Activated T-helper 2 cell treated with anti-CD3 and anti-CD28 coated beads, Interferon-gamma antibody, Interleukin-2, Interleukin-4, amounts not matched to agents 10 μg/mL and 5 μg/mL and 100 μg/mL, durations not matched to agents 14 hours and 24 hours and 36 hours (primary cell): Measurements from ENCODE around the gene TCP11L1. TPM values are rescaled to one million over a fixed set of nuclear protein-coding genes. Genes with fewer than 3 reads are reported as not detected.

Experiments used
- DNase-seq: peaks from one replicate; pipeline ENCODE4 v3.0.0; 2021; ENCODE audit warnings: low spot score
- H3K27ac Mint-ChIP-seq: one replicate; pipeline ENCODE4 v1.8.0; 2021; ENCODE audit warnings: mixed read lengths
- H3K27me3 Mint-ChIP-seq: one replicate; pipeline ENCODE4 v1.8.0; 2021; ENCODE audit warnings: low read depth, mixed read lengths
- H3K36me3 Mint-ChIP-seq: one replicate; pipeline ENCODE4 v1.8.0; 2021; ENCODE audit warnings: low read depth, mixed read lengths
- H3K4me1 Mint-ChIP-seq: one replicate; pipeline ENCODE4 v1.8.0; 2021; ENCODE audit warnings: low read depth, mixed read lengths
- H3K4me3 Mint-ChIP-seq: one replicate; pipeline ENCODE4 v1.8.0; 2021; ENCODE audit warnings: low read depth, mild to moderate bottlenecking, moderate library complexity, mixed read lengths
- H3K9me3 Mint-ChIP-seq: one replicate; pipeline ENCODE4 v1.8.0; 2021; ENCODE audit warnings: mixed read lengths
- intact Hi-C: fragments of 100-400 bp; cut with micrococcal nuclease; formaldehyde crosslinking; loops from one replicate; pipeline ENCODE4 v1.15.1; 2023
- total RNA-seq: library from RNA; stranded (reverse); gene quantifications from 2 replicates; pipeline ENCODE4 v1.2.3, GENCODE V29; 2022

Gene TCP11L1, protein sequence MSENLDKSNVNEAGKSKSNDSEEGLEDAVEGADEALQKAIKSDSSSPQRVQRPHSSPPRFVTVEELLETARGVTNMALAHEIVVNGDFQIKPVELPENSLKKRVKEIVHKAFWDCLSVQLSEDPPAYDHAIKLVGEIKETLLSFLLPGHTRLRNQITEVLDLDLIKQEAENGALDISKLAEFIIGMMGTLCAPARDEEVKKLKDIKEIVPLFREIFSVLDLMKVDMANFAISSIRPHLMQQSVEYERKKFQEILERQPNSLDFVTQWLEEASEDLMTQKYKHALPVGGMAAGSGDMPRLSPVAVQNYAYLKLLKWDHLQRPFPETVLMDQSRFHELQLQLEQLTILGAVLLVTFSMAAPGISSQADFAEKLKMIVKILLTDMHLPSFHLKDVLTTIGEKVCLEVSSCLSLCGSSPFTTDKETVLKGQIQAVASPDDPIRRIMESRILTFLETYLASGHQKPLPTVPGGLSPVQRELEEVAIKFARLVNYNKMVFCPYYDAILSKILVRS
- 12.4 and 13.8 TPM in 2 replicates for total RNA-seq

DNA sequence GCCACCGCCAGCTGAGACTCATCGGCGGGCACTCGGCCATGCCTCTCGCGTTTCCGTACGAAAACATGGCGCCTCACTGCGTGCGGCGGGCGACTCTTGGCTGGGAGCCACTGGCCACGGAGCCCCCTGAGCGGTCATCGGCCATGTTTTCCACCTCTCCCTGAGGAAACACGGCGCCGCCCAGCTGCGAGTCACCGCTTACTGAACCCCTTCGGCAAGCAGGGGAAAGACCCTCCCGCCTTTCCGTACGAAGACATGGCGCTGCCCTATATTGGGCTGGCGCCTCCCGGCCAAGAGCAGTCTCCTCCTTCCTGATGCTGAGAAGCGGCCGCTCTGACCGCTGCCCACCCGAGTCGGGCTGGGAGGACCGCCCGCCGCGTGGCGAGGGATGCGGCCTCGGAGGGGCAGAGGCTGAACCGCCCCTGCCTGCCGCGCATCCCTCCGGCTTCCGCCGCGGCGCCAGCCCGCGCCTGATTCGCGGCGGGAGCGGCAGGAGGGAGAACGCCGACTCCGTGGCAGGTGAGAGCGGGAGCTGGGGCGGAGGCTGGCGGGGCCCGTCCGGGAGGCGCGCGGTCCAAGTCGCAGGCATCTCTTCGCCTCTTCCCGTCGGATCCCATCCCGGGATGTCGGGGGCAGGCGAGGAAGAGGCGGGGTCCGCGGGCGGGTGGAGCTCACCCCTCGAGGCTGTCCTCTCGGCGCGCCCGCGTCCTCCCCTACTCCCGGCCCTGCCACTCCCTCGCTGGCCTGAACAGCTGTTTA is at the start of gene TCP11L1:
TCP11L1 (plus strand) TSS at position 299 of the 759 bp plus-strand sequence. CDS start 4,202 bp downstream, outside the sequence.
- peaks cover 36% of the 10 kb centered on the region for H3K4me1 Mint-ChIP-seq
- no peaks in the 10 kb centered on the region for H3K9me3 Mint-ChIP-seq
- H3K27me3 Mint-ChIP-seq, result peaks cover 18% of the 10 kb centered on the region
- peak within 1 kb of the TSS; percentile 93 for H3K27ac Mint-ChIP-seq
- H3K4me3 Mint-ChIP-seq, result peak within 1 kb of the TSS; percentile 91
- DNase-seq, result peak; percentile 74
- intact Hi-C loops, result loop anchor here (1.0 to 10.0 kb wide), 5 partner anchors 24 to 685 kb away; partner anchors contain the start of genes CSTF3 and QSER1
- peaks cover 19% of the 10 kb centered on the region for H3K36me3 Mint-ChIP-seq

- no peak overlapping the region for H3K4me3 Mint-ChIP-seq
- peaks cover 15% of the 10 kb centered on the region for H3K9me3 Mint-ChIP-seq
- no peak for DNase-seq
- no peaks in the 10 kb centered on the region for H3K36me3 Mint-ChIP-seq
- H3K27ac Mint-ChIP-seq, result no peak overlapping the region
- peaks cover 39% of the 10 kb centered on the region for H3K27me3 Mint-ChIP-seq
- H3K4me1 Mint-ChIP-seq, result no peaks in the 10 kb centered on the region
- intact Hi-C loops, result no loop called here
Observed at GRCh38 chr11:32990481-32990880, 48.9 kb upstream of the TCP11L1 start.

DNA sequence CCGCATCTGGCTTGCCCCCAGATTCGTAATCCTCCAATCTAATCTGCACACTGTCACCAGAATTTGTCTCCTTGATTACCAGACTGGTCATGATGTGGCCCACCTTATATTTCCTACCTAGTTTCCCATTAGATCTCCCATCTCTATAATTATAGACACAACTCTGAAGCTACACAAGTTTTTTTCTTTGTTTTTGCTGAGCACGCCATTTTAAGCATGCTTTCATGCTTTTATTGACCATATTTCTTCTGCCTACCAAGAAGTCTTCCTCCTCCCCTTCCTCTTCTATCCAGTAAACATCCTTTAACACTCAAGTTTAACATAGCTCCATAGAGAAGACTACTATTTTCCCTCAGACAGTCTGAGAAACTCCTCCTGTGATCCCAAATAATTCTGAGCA is 47.9 kb upstream of the TCP11L1 start:
- Mint-ChIP-seq H3K4me1 (no peaks in the 10 kb centered on the region), H3K4me3 (no peak overlapping the region), H3K27ac (no peak overlapping the region), H3K27me3 (peaks cover 49% of the 10 kb centered on the region), H3K36me3 (no peaks in the 10 kb centered on the region), H3K9me3 (peaks cover 15% of the 10 kb centered on the region)
- no peak for DNase-seq
- intact Hi-C loops, result no loop called here

DNA sequence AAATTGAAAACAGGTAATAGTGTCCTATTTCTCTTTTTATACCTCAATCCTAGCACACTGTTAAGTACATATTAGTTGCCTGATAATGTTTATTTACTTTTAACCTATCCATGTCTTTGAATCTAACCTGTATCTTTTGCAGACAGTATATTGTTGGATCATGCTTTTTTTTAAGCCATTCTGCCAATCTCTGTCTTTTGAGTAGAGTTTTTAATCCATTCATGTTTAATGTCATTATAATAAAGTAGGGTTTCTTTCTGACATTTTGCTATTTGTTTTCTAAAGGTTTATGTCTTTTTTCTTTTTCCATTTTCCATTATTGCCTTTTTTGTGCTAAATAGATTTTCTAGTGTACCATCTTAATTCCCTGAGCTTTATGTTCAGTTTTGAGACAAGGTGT is 47.5 kb upstream of the TCP11L1 start:
- Mint-ChIP-seq H3K9me3 (peaks cover 15% of the 10 kb centered on the region), H3K36me3 (no peaks in the 10 kb centered on the region), H3K27me3 (peaks cover 49% of the 10 kb centered on the region), H3K27ac (no peak overlapping the region), H3K4me1 (no peaks in the 10 kb centered on the region), H3K4me3 (no peak overlapping the region)
- intact Hi-C loops, result no loop called here
- no peak for DNase-seq

DNA sequence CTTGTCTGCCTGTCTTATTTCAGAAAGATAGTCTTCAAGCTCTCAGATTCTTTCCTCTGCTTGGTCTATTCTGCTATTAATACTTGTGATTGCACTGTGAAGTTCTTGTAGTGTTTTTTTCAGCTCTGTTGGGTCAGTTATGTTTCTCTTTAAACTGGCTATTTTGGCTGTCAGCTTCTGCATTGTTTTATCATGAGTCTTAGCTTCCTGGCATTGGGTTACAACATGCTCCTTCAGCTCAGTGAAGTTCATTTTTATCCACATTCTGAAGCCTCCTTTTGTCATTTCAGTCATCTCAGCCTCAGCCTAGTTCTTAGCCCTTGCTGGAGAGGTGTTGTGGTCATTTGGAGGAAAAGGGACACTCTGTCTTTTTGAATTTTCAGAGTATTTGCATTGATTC is 39.2 kb upstream of the TCP11L1 start:
- no peak for DNase-seq
- Mint-ChIP-seq H3K27me3 (peaks cover 63% of the 10 kb centered on the region), H3K4me1 (peaks cover 6% of the 10 kb centered on the region), H3K27ac (no peak overlapping the region), H3K36me3 (no peaks in the 10 kb centered on the region), H3K9me3 (peaks cover 11% of the 10 kb centered on the region), H3K4me3 (no peak overlapping the region)
- intact Hi-C loops, result no loop called here

- no peak overlapping the region for H3K4me3 Mint-ChIP-seq
- H3K27me3 Mint-ChIP-seq, result peaks cover 60% of the 10 kb centered on the region
- DNase-seq, result no peak
- H3K36me3 Mint-ChIP-seq, result no peaks in the 10 kb centered on the region
- intact Hi-C loops, result no loop called here
- peaks cover 15% of the 10 kb centered on the region for H3K4me1 Mint-ChIP-seq
- peaks cover 11% of the 10 kb centered on the region for H3K9me3 Mint-ChIP-seq
- H3K27ac Mint-ChIP-seq, result no peak overlapping the region
Observed at GRCh38 chr11:33001281-33001680, 38.1 kb upstream of the TCP11L1 start.

DNA sequence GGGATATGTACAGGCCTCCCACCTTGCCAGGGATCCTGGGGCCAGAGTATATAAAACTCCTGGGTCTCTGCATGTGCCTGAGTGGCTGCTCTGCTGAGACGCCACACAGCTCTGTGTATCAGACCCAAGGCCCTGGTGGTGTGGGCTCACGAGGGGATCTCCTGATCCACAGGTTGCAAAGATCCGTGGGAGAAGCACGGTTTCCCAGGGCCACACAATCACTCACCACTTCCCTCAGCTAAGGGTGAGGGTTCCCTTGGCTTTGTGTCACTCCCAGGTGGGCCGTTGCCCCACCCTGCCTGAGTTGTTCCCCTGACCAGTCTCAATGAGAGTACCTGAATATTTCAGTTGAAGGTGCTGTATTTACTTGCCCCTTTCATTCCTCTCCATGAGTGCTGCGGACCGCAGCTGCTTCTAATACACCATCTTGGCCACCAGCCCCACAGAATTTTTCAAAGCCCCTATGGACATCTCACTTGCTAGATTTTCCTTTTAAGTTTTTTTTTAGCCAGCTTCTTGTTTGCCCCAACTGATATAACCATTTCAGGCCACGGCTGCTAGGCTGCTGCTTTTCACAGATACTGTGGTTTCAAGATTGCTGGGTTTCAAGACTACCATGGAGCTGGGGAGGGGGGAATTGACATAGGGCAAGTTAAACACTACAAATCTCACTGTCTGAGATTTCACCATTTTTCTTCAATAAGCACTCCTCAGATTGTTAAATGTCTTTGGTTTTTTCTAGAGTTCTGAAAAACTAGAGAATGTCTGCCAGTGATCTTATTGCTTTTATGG is 37.4 kb upstream of the TCP11L1 start:
- intact Hi-C loops, result no loop called here
- no peak overlapping the region for H3K4me3 Mint-ChIP-seq
- peaks cover 60% of the 10 kb centered on the region for H3K27me3 Mint-ChIP-seq
- DNase-seq, result no peak
- H3K27ac Mint-ChIP-seq, result no peak overlapping the region
- H3K36me3 Mint-ChIP-seq, result no peaks in the 10 kb centered on the region
- H3K4me1 Mint-ChIP-seq, result peaks cover 15% of the 10 kb centered on the region
- H3K9me3 Mint-ChIP-seq, result peaks cover 11% of the 10 kb centered on the region

- intact Hi-C loops, result no loop called here
- Mint-ChIP-seq H3K4me1 (peaks cover 17% of the 10 kb centered on the region), H3K36me3 (no peaks in the 10 kb centered on the region), H3K9me3 (no peaks in the 10 kb centered on the region), H3K27ac (no peak overlapping the region), H3K4me3 (no peak overlapping the region), H3K27me3 (peaks cover 59% of the 10 kb centered on the region)
- DNase-seq, result no peak
Observed at GRCh38 chr11:33005175-33005574, 34.2 kb upstream of the TCP11L1 start.

DNA sequence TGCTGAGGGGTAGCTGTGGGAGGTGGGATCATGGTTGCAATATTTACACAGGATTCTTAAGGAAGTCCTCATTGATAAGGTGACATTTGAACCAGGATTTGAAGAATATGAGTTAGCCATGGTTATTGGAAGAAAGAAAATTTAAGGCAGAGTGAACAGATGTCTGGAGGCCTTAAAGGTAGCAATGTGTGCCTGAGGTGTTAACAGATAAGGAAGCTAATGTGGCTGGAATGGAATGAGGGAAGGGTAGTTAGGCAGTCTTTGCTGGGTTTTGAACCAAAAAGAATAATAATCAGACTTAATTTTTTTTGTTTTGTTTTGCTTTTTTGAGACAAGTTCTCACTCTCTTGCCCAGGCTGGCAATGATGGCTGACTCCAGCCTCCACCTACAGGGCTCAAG is 33.4 kb upstream of the TCP11L1 start:
- Mint-ChIP-seq H3K36me3 (no peaks in the 10 kb centered on the region), H3K4me3 (no peak overlapping the region), H3K27me3 (peaks cover 60% of the 10 kb centered on the region), H3K9me3 (no peaks in the 10 kb centered on the region), H3K4me1 (peaks cover 23% of the 10 kb centered on the region), H3K27ac (no peak overlapping the region)
- DNase-seq, result no peak
- intact Hi-C loops, result no loop called here

- peaks cover 25% of the 10 kb centered on the region for H3K4me1 Mint-ChIP-seq
- DNase-seq, result no peak
- peaks cover 57% of the 10 kb centered on the region for H3K27me3 Mint-ChIP-seq
- no peaks in the 10 kb centered on the region for H3K9me3 Mint-ChIP-seq
- H3K4me3 Mint-ChIP-seq, result no peak overlapping the region
- intact Hi-C loops, result loop anchor here (10.0 kb wide), 1 partner anchor 241 kb away; the partner anchor contains the start of gene HIPK3
- H3K36me3 Mint-ChIP-seq, result no peaks in the 10 kb centered on the region
- no peak overlapping the region for H3K27ac Mint-ChIP-seq
Observed at GRCh38 chr11:33013755-33014154, 25.6 kb upstream of the TCP11L1 start.

DNA sequence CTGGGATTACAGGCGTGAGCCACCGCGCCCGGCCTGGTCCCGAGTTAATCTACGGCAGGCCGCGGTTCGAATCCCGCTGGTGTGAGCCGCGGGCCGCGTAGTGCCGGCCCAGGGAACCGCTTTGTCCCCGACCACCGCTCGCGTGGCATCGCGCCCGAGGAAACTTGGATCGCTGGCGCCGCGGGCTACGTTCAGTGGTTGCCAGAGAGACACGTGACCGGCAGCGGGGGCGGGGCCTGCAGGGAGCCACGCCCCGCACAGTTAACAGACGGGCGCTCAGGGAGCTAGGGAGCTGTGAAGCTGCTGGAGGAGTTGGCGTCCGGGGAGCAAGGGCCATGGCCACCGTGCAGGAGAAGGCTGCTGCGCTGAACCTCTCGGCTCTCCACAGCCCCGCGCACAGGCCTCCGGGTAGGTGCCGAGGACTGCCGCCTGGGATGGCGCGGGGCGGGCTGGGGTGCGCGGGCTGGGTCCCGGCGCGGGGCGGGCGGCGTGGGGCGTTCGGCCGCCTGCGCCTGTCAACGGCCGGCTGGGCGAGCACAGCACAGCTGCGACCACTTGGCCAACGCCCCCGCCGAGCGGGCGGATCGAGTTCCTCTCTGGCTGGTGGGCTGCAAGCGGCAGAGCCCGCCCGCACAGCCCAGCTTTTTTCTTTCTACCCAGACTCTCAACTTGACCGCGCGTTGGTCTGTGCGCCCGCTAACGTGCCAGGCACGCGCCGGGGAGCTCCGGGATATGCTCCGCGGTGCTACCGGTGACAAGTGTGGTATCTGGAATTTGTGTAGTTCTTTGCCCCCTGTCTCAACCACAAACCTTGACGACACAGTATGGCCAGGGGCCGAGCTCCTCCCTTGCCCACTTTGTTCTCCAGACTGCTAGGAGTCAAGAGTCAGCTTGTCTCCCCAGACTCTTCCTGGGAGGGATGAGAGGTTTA is 23.5 kb upstream of the TCP11L1 start, which contains the start of gene DEPDC7:
DEPDC7 (plus strand) TSS at position 258 of the 931 bp plus-strand sequence; CDS start at position 336, 78 bp downstream.
- H3K36me3 Mint-ChIP-seq, result no peaks in the 10 kb centered on the region
- peaks cover 56% of the 10 kb centered on the region for H3K27me3 Mint-ChIP-seq
- no peak within 1 kb of the TSS for H3K27ac Mint-ChIP-seq
- peak; percentile 66 for DNase-seq
- H3K4me1 Mint-ChIP-seq, result peaks cover 17% of the 10 kb centered on the region
- no peaks in the 10 kb centered on the region for H3K9me3 Mint-ChIP-seq
- intact Hi-C loops, result loop anchor here (10.0 kb wide), 1 partner anchor 239 kb away; the partner anchor contains the start of gene HIPK3
- peak within 1 kb of the TSS; percentile 76 for H3K4me3 Mint-ChIP-seq
